IgD-negative memory B cell (primary cell): ENCODE data around the gene FBLN1. TPM values are rescaled to one million over a fixed set of nuclear protein-coding genes. Genes with fewer than 3 reads are reported as not detected.

Source experiments
- H3K27ac Mint-ChIP-seq, 3 donors: one replicate each; pipeline ENCODE4 v1.8.0; 2020 to 2022; ENCODE audit warnings: mild to moderate bottlenecking in 3 of 3, mixed read lengths in 3 of 3, moderate library complexity in 1 of 3
- H3K27me3 Mint-ChIP-seq: one replicate; pipeline ENCODE4 v1.8.0; 2021; ENCODE audit warnings: mixed read lengths
- H3K36me3 Mint-ChIP-seq: one replicate; pipeline ENCODE4 v1.8.0; 2020; ENCODE audit warnings: mild to moderate bottlenecking, mixed read lengths
- H3K4me1 Mint-ChIP-seq, 3 donors: one replicate each; pipeline ENCODE4 v1.8.0; 2020 to 2022; ENCODE audit warnings: mixed read lengths in 3 of 3, mild to moderate bottlenecking in 1 of 3
- H3K4me3 Mint-ChIP-seq, 4 donors: one replicate each; pipeline ENCODE4 v1.8.0; 2020 to 2022; ENCODE audit warnings: mild to moderate bottlenecking in 4 of 4, mixed read lengths in 4 of 4, moderate library complexity in 3 of 4
- H3K9me3 Mint-ChIP-seq, 3 donors: one replicate each; pipeline ENCODE4 v1.8.0; 2020 to 2021; ENCODE audit warnings: mixed read lengths in 3 of 3, mild to moderate bottlenecking in 1 of 3
- polyA plus RNA-seq: library from polyadenylated mRNA; unstranded; fragments of 300-500 nt; fragmentation: Illumina TruSeq; gene quantifications from one replicate; pipeline ENCODE4 v1.2.3, GENCODE V29; 2021

Gene FBLN1
- polyA plus RNA-seq, 1 donor from 2014 or later = not detected

DNA sequence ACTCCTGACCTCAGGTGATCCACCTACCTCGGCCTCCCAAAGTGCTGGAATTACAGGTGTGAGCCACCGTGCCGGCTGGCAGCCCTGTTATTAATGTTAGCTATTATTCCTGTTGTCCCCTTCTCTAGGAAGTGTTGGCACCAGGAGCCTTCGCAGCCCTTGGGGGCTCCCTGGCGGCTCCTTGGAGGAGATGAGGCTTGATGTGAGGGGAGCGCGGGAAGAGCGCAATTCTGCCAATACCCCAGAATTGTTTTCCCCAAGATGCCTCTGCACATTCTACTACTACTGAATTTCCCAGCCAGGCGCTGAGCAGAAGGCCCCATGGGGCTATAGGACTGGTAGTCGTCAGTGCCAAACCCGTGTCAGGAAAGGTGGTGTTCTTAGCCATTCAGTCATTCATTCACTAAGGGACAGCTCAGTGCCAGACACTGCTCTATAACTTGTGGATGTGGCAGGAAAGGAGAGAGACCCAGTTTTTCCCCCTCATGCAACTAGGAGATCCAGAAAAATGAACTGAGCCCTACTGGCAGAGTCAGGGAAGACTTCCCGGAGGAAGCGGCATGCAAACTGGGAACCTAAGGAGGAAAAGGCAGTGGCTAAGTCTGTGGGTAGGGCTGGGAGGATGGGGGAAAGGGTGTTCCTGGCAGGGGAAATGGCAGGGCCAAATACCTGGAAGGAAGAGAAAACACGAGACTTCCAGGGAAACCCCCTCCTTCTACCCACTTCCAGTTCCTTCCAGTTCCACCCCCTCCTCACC is 3.5 kb downstream of the FBLN1 start:
- no peak overlapping the region for H3K4me3 Mint-ChIP-seq
- no peak overlapping the region for H3K27ac Mint-ChIP-seq
- no peaks in the 10 kb centered on the region for H3K9me3 Mint-ChIP-seq
- H3K36me3 Mint-ChIP-seq = no peaks in the 10 kb centered on the region
- peaks cover 21% of the 10 kb centered on the region for H3K27me3 Mint-ChIP-seq
- H3K4me1 Mint-ChIP-seq = peaks cover 0 to under 1% (median 0%) of the 10 kb centered on the region in 3 donors

- Mint-ChIP-seq H3K4me3 (no peak overlapping the region), H3K27me3 (peaks cover 16% of the 10 kb centered on the region), H3K27ac (no peak overlapping the region), H3K4me1 (no peaks in the 10 kb centered on the region), H3K9me3 (no peaks in the 10 kb centered on the region), H3K36me3 (no peaks in the 10 kb centered on the region)
Measured at GRCh38 chr22:45506816-45507360, 4.2 kb downstream of the FBLN1 start.

DNA sequence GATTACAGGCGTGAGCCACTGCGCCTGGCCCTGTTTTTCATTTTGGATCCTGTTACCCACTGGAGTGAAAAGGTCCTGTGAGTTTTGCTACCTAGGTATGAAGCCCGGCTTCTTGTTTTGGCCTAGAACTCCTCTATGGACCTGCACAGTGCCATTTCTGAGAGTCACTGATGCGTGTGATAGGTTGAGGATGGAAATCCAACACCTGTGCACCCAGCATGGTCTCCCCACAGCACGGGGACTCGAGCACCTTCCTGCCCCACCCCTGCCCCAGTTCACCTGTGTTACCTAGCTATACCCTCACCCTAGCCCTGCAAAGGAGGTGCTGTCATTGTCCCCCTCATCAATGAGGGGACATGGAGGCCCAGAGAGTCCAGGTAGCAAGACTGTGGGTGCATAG is 5.1 kb downstream of the FBLN1 start:
- peaks cover 14% of the 10 kb centered on the region for H3K27me3 Mint-ChIP-seq
- no peak overlapping the region for H3K27ac Mint-ChIP-seq
- no peak overlapping the region for H3K4me3 Mint-ChIP-seq

DNA sequence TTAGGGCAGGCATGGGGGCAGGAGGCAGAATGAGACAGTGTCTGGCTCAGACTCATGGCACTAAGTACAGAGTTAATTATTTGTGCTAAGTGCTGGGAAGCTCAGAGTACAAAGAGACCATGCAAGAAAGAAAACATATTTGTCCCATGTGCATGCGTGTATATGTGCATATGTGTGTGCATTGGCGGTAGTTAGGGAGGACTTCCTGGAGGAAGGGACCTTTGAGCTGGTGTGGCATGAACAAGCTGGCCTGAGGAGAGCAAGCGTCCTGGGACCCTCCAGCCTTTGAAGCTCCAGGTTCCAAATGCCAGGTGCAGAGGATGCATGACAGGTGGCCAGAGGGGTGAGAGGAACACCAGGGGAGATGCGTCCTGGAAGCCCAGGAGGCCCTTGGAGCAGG is 6.1 kb downstream of the FBLN1 start:
- Mint-ChIP-seq H3K4me1 (no peaks in the 10 kb centered on the region), H3K4me3 (no peak overlapping the region), H3K9me3 (no peaks in the 10 kb centered on the region), H3K27ac (no peak overlapping the region), H3K27me3 (peaks cover 10% of the 10 kb centered on the region), H3K36me3 (no peaks in the 10 kb centered on the region)

More for the DNA sequence above, 5.1 kb downstream of the FBLN1 start:
- no peaks in the 10 kb centered on the region for H3K9me3 Mint-ChIP-seq
- no peaks in the 10 kb centered on the region for H3K4me1 Mint-ChIP-seq
- no peaks in the 10 kb centered on the region for H3K36me3 Mint-ChIP-seq

DNA sequence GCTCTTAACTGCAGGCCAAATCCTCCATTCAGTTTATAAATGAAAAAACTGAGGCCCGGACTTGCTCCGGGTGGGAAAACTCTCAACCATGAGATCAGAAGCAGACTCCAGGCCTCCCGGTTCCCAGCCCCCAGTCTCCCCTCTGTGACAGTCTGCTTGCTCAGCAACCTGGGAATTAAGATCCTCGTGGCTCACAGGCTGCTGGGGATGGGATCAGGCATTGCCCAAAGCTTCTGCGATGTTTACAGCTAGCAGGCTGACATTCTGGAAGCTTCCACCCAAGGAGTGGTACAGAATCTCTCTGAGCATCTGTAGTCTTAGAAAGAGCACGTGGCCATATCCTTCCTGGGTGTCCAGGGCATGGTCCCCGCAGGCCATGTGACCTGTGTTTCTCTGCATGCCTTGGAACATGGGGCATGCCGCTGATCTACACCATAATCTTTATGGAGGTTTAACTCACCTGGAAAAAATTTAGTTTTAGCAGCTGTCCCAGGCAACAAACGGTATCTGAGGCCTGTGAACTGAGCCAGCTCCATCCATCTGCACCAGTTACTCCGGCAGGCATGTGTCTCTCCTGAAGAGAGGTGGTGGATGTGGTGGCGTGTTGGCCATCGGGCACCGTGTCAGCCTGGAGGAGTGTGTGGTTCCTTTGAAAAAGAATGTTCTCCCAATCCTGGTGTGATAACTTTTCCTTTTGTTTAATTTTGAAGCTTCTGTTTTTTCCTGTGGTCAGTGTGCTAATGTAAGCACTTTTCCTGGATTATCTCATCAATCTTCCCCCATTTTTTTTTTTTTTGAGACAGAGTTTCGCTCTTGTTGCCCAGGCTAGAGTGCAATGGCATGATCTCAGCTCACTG is 7.9 kb downstream of the FBLN1 start:
- H3K27ac Mint-ChIP-seq = no peak overlapping the region
- no peaks in the 10 kb centered on the region for H3K36me3 Mint-ChIP-seq

DNA sequence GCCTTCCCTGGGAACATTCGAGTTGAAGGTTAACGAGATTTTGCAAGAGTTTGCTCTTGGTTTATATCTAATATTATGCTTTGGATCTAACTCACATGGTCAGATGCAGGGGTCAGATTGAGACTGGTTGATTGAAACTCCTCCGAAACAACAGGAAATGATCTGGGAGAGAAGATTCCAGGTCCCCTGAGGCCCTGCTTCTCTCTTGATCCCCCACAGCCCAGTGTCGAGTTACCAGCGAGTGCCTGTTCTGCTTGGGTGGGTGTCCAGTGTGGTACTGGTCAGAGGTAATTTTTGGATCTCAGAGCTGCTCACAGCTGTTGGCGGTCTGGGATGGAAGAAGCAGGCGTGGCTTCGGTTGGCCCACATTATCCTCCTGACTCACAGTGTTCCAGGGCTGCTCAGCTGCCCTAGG is 9.2 kb downstream of the FBLN1 start:
- Mint-ChIP-seq H3K4me1 (no peaks in the 10 kb centered on the region), H3K4me3 (no peak overlapping the region), H3K27me3 (peaks cover 14% of the 10 kb centered on the region), H3K36me3 (no peaks in the 10 kb centered on the region), H3K9me3 (no peaks in the 10 kb centered on the region), H3K27ac (no peak overlapping the region)

More for the DNA sequence above, 7.9 kb downstream of the FBLN1 start:
- no peaks in the 10 kb centered on the region for H3K4me1 Mint-ChIP-seq
- no peaks in the 10 kb centered on the region for H3K9me3 Mint-ChIP-seq
- no peak overlapping the region for H3K4me3 Mint-ChIP-seq
- peaks cover 7% of the 10 kb centered on the region for H3K27me3 Mint-ChIP-seq

DNA sequence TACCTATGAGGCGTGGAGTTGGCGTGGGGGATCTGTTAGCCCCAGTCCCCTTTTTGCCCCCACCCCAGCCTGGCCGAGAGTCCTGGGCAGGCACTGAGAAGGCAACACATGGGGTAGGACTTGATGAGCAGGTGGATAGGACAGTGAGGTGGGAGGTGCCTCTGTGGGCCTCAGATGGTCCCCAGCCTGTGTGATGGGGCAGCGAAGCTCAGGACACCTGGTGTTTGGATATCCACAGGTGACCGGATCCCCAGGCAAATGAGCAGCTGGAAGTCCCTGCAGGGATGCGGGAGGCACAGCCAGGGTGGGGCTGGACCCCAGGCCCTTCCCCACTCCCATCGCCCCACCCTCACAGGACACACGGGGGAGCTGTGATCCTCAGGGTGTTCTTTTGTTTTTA is 9.7 kb downstream of the FBLN1 start:
- no peak overlapping the region for H3K4me3 Mint-ChIP-seq
- no peaks in the 10 kb centered on the region for H3K36me3 Mint-ChIP-seq
- H3K27ac Mint-ChIP-seq = no peak overlapping the region
- peaks cover 16% of the 10 kb centered on the region for H3K27me3 Mint-ChIP-seq
- H3K4me1 Mint-ChIP-seq = no peaks in the 10 kb centered on the region
- no peaks in the 10 kb centered on the region for H3K9me3 Mint-ChIP-seq

DNA sequence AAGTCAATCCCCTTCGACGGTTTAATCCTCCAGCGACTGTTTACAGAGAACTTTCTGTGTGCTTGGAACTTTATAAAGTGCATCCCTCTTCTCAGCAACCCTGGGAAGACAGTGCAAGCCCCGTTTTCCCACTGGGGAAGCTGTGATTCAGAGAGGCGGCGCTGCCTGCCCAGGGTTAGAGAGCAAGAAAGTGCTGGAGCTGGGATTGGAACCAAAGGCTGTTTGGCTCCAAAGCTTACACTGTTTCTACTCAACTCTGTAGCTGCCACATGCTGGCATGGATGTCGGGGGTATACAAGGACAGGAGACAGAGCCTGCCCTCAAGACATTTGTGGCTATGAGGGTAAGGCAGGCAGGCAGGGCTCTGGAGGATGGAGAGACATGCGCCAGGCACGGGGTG is 13.0 kb downstream of the FBLN1 start:
- no peak overlapping the region for H3K27ac Mint-ChIP-seq
- no peaks in the 10 kb centered on the region for H3K4me1 Mint-ChIP-seq
- H3K36me3 Mint-ChIP-seq = peaks cover 1% of the 10 kb centered on the region
- H3K9me3 Mint-ChIP-seq = no peaks in the 10 kb centered on the region
- peaks cover 19% of the 10 kb centered on the region for H3K27me3 Mint-ChIP-seq
- H3K4me3 Mint-ChIP-seq = no peak overlapping the region

- Mint-ChIP-seq H3K27ac (no peak overlapping the region), H3K27me3 (peaks cover 19% of the 10 kb centered on the region), H3K9me3 (no peaks in the 10 kb centered on the region), H3K4me1 (no peaks in the 10 kb centered on the region), H3K4me3 (no peak overlapping the region), H3K36me3 (peaks cover 1% of the 10 kb centered on the region)
Measured at GRCh38 chr22:45516163-45516562, 13.5 kb downstream of the FBLN1 start.

DNA sequence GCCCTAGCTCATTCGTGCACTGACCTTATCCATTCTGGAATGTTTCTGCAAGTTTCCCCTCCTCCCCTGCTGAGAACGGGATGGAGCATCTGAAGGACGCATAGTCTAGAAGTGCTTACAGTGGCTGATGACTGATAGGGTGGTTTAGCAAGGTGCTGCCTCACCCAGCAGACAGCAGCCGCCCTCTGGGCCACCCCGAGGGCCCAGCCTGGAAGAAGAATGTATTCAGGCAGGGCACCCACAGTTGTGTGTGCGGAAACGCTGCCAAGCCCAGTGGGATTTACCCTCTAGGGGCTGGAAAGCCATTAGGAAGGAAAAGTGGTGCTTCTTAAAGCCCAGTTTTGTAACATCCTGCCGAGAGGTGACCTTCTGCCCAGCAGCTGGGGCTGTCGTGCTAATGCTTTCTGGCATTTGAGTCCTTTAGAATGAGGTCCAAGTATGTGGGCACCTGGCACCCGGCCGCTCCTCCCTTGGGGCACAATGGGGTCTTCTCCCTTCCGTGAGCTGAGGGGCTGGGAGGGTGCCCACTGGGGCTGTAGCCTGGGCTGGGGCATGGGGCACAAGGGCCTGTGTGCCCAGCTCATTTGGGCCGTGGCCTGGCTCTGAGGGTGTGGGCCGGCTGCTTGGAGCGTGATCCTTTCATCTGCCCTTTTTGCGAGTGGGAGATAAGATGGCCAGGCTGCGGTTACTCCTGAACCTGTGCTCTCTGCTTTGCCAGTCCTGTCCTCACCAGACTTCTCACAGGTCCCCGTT is 14.4 kb downstream of the FBLN1 start:
- Mint-ChIP-seq H3K27ac (no peak overlapping the region), H3K4me3 (no peak overlapping the region), H3K36me3 (peaks cover 1% of the 10 kb centered on the region), H3K4me1 (no peaks in the 10 kb centered on the region), H3K27me3 (peaks cover 19% of the 10 kb centered on the region), H3K9me3 (no peaks in the 10 kb centered on the region)

DNA sequence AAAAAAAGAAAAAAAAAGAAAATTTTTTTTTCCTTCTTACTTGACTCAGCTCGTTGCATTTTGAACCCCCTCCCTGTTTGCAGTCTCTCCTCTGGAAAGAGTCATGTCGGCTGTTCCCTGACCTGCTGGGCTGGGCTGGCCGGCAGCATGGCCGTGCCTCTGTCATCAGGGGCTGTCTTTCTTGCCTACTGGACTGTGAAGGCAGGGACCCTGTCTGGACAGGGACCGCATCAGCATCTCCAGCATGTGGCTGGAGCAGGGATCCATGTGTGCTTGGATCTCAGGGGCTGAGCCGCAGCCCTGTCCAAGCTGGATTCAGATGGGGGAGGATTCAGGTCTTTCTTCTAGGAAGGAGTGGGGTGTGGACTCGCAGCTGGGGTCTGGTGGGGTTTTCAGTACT is 15.5 kb downstream of the FBLN1 start:
- no peak overlapping the region for H3K27ac Mint-ChIP-seq
- no peaks in the 10 kb centered on the region for H3K4me1 Mint-ChIP-seq
- no peaks in the 10 kb centered on the region for H3K9me3 Mint-ChIP-seq
- peaks cover 19% of the 10 kb centered on the region for H3K27me3 Mint-ChIP-seq
- no peak overlapping the region for H3K4me3 Mint-ChIP-seq
- H3K36me3 Mint-ChIP-seq = peaks cover 1% of the 10 kb centered on the region

DNA sequence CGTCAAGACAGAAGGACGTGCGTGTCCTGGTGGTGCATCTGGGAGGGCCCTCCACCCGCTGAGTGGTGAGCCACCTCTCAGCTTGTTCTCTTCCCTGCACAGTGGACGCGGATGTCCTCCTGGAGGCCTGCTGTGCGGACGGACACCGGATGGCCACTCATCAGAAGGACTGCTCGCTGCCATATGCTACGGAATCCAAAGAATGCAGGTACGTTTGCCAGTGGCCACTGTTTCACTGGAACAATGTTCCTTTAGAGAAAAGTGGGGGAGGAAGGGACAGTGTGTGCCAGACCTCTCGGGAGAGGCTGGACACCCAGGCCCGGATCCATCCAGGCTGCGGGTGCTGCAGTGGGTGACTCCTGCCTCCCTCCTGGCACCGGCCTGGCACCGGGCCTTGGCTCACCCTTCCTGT is 15.9 kb downstream of the FBLN1 start:
- peaks cover 19% of the 10 kb centered on the region for H3K27me3 Mint-ChIP-seq
- no peaks in the 10 kb centered on the region for H3K9me3 Mint-ChIP-seq
- H3K4me3 Mint-ChIP-seq = no peak overlapping the region
- peaks cover 1% of the 10 kb centered on the region for H3K36me3 Mint-ChIP-seq
- H3K4me1 Mint-ChIP-seq = no peaks in the 10 kb centered on the region
- H3K27ac Mint-ChIP-seq = no peak overlapping the region

DNA sequence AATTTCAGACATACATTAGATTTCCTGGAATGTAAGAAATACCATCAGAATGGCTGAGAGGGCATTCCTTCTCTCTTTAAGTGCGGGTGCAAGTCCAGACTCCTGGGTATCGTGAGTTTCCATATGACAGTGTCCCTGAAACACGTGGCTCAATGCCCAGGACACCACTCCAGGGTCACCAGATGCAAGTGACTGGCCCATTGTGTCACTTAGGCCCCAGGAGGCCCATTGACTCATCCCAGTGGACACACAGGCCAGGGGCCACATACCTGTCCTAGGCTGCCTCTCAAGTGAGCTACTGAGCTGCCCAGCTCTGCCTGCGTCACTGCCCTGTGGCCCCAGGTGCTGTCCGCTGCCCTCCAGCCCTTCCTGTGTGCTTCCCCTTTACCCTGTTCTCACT is 18.5 kb downstream of the FBLN1 start:
- Mint-ChIP-seq H3K4me1 (no peaks in the 10 kb centered on the region), H3K27me3 (peaks cover 13% of the 10 kb centered on the region), H3K27ac (no peak overlapping the region), H3K9me3 (no peaks in the 10 kb centered on the region), H3K4me3 (no peak overlapping the region), H3K36me3 (peaks cover 1% of the 10 kb centered on the region)

GRCh38 chr22:45522462-45522861 is 19.8 kb downstream of the FBLN1 start:
- Mint-ChIP-seq H3K4me1 (no peaks in the 10 kb centered on the region), H3K36me3 (peaks cover 1% of the 10 kb centered on the region), H3K27me3 (peaks cover 5% of the 10 kb centered on the region), H3K4me3 (no peak overlapping the region), H3K27ac (no peak overlapping the region), H3K9me3 (no peaks in the 10 kb centered on the region)

GRCh38 chr22:45524157-45524556 is 21.5 kb downstream of the FBLN1 start:
- H3K4me3 Mint-ChIP-seq = no peak overlapping the region
- H3K4me1 Mint-ChIP-seq = no peaks in the 10 kb centered on the region
- H3K27me3 Mint-ChIP-seq = peaks cover 3% of the 10 kb centered on the region
- H3K36me3 Mint-ChIP-seq = no peaks in the 10 kb centered on the region
- H3K9me3 Mint-ChIP-seq = no peaks in the 10 kb centered on the region
- H3K27ac Mint-ChIP-seq = no peak overlapping the region
